GM21360 (cell line): Measurements from ENCODE around the gene S1PR1.
"Not testable (repeated sequence)": the region's sequence is repeated elsewhere in the genome, so short reads cannot be mapped to it uniquely, and the experiment has no call there.

Source experiments
- ATAC-seq: cut with Tn5 transposase; IDR thresholded peaks from one replicate; pipeline ENCODE4 v1.9.1; 2021; ENCODE audit warnings: mild to moderate bottlenecking, moderate library complexity; ENCODE audit not compliant: unreplicated experiment

The S1PR1 gene

DNA sequence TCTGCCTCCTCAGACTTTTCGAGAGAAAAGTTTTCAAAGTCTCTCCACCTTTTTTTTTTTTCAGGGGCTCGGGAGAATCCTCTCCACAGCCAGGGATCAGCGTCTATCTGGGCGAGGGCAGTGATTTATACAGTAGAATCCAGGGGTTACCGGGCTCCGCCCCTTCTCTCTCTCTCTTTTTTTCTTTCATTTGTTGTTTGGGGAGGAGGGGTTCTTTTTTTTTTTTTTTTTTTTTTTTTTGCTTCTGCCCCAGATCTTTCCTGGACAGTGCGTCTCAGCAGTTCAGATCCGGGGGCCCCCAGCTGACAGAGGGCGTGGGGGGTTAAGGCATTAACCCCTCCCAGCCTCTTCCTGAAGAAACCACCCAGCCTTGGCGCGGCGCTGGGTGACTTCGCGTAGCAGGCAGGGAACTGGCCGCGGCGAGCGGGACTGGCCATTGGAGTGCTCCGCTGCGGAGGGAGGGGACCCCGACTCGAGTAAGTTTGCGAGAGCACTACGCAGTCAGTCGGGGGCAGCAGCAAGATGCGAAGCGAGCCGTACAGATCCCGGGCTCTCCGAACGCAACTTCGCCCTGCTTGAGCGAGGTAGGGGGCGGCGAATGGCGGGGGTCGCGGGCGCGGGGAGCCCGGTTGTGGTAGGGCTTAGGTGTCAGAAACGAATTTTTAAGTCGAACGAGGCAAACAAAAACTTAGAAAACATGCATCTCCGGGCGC is at the start of gene S1PR1:
TSS of gene S1PR1 (plus strand) at position 504 of the 713 bp plus-strand sequence. CDS start 1,966 bp downstream, outside the sequence.
- ATAC-seq, result peak; percentile 19

DNA sequence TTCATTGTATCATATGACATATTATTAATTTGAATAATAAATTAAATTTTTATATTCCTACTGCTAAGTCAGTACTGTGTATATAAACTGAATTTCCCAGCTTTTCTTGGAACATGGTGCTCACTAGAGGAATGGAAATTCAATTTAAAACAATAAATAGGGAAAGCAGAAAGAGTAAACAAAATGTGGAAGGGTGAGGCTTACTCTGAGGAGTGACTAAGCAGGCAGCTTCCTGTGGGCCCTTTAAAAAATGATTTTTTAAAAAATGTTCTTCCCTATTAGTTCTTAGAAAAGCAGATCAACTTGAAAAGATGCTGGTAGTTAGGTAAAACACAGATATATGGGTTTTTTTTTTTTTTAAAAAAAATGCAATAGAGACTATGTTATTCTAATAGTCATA is 49.5 kb upstream of the S1PR1 start:
- ATAC-seq, result no peak

DNA sequence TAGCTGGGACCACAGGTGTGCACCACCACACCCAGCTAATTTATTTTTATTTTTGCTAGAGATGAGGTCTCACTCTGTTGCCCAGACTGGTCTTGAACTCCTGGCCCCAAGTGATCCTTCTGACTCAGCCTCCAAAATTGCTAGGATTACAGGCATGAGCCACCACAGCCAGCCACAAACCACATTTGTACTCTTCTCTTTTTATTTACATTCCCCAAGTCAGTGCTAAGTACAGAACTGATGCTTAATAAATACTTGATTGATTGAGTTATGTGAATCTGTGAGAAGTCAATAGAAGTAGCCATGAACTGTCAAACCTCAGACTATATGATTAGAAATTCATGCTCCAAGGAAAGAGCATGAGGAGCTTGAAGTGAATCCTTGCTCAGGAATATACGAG is 48.5 kb upstream of the S1PR1 start:
- no peak for ATAC-seq

DNA sequence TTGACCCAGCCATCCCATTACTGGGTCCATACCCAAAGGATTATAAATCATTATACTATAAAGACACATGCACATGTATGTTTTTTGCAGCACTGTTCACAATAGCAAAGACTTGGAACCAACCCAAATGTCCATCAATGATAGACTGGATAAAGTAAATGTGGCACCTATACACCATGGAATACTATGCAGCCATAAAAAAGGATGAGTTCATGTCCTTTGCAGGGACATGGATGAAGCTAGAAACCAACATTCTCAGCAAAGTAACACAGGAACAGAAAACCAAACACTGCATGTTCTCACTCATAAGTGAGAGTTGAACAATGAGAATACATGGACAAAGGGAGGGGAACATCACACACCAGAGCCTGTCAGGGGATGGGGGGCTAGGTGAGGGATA is 47.9 kb upstream of the S1PR1 start:
- not testable (repeated sequence) for ATAC-seq

DNA sequence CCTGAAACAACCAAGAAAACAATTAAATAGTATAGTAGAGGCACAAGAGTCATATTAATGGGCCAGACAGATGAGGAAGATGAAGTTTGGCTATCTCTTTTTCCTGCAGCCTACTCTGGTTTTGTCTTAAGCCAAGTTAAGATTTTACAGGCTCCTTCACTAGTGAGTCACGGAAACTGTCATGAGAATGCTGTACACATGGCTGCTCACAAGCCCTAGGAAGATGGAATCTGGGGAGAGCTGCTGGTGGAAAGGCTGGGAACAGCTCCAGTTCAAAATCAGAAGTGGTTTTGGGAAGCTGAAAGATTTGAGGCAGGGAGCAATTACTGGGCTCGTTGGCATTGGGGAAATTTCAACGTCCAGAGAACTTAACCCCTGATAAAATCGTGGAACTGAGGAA is 46.4 kb upstream of the S1PR1 start:
- ATAC-seq, result no peak

DNA sequence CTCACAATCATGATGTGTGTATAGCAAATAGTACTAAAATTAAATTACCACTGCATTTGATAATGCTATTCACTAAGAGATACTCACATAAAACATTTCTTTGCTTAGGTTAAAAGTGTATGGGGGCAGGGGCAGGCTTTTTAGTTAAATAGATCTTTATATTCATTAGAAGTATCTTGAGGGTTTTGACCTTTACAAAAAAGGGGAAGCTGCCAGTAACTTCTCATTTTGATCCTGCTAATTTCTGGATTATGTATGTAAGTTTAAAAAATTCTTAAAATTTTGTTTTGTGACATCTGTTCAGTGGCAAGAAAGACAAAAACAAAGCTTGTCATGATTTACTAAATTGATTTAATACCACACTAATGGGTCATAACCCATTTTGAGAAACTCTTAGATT is 45.8 kb upstream of the S1PR1 start:
- no peak for ATAC-seq

DNA sequence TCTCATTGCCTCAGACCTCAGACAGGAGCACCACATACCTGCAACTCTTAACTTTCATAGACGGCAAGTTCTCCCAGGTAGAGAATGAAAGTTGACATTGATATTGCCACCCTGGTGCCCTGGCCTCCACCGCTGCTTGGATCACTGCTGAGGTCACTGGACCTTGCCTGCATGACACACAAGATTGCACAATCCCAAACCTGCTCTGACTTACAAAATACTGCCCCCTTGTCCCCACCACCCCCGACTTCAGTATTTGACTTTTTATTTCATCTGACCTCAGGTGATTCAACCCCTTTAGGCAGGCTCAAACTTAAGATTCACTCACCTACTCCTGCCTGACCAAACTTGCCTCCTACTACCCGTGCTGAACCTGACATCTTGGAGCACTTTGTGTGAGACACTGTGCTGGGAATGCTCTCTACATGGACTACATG is 43.1 kb upstream of the S1PR1 start:
- ATAC-seq, result no peak

DNA sequence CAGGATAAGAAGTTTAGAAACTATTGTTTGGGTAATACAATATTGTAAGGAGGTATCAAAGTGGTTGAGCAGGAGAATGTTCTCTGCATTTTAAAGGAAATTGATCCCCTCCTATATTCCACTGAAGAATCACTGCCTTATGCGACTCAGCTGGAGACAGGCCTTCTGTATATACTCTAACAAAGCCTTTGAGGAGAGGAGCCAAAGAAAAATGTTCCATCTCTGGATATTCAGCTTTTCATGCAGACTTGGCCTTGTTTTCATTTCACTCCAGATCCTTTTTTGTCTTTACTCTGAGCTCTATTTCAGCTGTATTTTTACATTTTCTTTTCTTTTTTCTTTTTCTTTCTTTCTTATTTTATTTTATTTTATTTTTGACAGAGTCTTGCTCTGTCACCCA is 42.1 kb upstream of the S1PR1 start:
- ATAC-seq, result no peak

DNA sequence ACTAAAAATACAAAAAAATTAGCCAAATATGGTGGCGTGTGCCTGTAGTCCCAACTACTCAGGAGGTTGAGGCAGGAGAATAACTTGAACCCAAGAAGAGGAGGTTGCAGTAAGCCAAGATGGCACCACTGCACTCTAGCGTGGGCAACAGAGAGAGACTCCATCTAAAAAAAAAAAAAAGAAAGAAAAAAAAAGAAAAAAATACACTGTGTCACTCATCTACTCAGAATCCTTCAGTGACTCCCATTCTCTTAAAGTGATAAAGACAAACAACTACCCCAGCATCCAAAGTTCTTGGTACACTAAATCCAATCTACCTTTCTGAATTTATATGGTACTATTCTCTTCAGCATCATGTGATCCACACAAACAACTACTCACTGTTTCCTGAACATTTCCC is 40.2 kb upstream of the S1PR1 start:
- no peak for ATAC-seq

DNA sequence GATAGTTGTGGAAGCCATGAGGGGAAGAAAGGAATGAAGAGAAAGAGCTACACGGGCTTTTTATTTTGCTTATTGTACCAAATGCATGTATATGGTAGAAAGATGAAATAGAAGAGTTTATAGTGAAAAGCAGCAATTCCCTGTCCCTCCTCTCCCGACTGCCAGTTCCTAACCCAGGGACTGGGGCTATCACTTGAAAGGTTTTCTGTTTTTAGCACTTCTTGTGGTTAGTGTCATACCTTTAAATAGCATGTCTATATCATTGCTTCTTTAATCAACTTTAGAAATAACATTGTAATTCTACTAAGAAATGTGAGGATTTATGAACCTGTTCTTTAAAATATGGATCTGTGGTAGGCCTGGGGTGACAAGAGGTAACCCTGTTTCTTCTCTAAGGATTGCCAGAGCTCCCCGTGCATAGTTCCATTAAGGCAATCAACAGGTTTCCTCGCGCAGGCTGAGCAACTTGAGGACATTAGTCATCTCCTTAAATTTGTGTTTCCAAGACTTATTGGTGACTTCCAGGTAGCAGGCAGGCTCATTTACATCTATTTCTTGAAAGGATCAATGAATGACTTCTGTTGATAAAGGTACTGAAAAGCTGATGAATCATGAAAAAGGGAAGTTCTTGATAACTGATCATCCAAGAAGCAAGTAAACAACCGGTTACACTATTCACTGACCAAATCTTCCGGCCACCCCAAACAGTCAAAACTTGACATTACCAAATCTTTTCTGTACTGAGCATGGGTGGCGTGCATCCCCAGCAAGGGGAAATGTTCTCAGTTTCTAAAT is 37.8 kb upstream of the S1PR1 start:
- peak; percentile 98 for ATAC-seq

DNA sequence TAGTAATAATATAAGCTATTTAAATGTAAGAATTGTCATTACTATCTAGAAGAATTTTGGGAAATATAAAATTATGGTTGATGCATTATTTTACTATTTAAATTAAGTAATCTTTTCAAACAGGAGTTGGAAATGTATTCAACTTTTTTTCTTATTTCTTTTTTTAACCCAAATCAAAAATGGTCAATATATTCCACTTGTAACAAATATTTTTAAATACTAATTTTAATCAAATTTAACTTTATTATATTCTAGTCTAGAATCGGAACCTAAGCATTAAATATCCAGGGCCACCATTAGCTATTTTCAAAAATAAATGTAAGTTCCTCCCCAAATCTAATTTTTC is 37.2 kb upstream of the S1PR1 start:
- no peak for ATAC-seq

DNA sequence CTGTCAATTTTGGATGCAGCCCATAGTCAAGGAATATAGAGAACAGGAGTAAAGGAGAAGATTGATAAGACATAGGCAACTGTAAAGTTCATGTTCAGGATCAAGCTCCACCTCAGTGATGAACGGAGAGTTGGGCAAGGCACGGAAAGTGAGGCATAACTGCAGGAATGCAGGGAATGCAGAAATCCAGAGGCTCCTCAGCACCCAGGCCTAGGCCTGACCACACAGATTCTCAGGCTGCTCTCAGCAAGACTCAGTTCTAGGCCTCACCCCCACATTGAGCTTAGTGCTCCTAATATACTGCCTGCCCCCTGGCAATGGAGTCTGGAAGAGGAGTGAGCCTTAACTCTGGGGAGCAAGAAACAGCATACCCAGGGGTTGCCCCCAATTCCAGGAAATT is 36.3 kb upstream of the S1PR1 start:
- no peak for ATAC-seq

DNA sequence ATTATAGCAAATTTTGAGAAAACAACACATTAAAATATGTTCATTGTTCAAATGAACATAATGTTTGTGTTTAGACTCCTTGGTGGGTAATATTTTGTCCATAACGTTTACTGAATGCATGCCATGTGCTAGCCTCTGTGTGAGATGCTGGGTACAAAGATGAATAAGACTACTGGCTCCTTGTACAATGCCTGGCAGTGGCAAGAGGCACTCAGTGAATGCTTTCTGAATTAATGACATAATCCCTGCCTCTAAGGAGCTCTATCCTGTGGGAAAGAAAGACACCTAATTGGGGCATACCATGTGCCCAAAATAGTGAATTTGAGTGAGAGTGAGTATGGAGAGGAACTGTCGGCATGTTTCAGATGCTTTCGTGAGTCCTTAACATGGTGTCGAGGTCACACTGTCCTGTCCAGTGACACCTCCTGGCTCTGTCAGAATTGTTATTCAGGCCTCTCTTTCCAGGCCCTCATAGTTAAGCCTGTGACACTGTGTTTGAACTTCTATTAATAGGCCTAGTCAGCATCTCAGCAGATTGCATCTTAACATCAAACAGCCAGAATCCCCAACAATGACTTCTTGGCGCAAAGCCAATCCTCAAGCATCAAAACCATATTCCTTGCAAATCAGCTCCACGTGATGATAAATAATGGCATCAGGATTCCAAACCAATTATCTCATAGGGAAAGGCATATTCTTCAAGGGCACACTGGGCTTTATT is 32.8 kb upstream of the S1PR1 start:
- no peak for ATAC-seq

DNA sequence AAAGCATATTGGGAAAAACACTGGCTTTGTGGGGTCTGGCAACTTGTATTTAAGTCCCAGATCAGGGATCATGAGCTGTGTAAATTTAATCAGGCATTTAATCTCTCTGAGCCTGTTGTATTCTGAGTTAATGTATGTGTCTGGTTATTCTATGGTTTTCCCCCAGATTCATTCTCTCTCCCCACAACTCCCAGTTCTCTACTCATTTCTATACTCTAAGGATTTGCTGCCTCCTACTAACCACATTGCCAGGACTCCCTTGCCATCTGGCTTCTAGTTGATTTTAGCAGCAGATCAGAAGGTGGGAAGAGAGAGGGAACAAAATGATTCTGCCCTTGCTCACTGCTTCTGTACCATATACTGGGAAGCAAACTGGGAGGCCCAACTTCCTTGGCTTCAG is 31.4 kb upstream of the S1PR1 start:
- ATAC-seq, result no peak

DNA sequence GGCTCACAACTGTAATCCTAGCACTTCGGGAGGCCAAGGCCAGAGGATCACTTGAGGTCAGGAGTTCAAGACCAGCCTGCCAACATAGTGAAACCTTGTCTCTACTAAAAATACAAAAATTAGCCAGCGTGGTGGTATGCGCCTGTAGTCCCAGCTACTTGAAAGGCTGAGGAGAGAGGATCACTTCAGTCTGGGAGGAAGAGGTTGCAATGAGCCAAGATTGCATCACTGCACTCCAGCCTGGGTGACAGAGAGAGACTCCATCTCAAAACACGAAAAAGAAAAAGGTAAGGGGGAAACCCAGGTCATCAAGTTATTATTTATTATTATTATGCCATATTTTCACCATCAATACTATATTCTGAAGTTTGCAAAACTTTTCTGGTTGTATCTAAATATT is 30.7 kb upstream of the S1PR1 start:
- not testable (repeated sequence) for ATAC-seq

DNA sequence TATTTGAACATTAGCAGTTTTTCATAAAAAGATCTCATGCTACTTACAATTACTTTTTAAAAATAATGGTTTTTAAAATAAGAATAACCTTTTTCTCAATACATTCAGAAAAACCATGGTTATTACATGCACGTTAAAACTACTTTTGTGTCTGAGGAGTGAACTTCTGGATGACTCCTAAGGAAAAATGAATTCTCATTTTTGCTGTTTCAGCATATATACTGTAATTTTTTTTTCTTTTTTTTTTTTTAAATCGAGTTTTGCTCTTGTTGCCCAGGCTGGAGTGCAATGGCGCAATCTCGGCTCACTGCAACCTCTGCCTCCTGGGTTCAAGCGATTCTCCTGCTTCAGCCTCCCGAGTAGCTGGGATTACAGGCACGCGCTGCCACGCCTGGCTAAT is 29.5 kb upstream of the S1PR1 start:
- ATAC-seq, result not testable (repeated sequence)

DNA sequence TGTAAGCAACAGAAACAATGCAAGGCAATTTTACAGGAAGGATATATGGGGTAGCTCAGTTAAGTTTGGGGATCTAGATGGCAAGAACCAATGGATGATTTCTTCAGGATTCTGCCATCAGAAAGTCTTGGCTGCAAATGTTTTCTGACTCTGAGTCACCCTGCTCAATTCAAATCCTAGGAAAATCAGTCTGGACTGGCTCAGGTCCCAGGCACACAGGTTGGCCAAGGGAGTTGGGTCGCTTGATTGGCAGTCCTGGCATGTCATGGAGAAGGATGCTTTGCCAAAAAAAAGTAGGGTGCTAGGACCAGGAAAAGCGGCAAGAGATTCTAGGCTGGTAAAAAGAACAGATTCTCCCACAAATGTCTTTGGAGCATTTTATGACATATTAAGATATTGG is 28.9 kb upstream of the S1PR1 start:
- no peak for ATAC-seq

DNA sequence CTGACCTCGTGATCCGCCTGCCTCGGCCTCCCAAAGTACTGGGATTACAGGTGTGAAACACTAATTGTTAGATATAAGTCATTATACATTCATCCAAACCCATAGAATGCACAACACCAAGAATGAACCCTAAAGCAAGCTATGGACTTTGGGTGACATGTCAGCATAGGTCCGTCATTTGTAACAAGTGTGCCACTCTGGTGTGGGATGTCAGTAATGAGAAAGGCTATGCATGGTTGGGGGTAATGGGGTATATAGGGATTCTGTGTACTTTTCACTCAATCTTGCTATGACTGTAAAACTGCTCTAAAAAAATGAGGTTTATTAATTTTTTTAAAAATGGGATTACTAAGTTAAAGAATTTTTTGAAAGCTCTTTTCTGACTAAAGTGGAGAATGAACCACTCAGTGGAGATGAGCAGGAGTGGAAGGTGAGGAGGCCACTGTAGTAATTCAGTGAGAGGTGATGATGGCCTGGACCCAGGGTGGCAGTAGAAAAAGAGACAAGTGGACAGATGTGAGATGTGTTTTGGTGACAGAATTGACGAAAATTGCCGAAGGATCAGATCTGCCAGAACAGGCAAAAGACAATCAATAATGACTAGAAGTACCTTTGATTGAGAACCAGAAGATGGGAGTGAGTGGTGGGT is 21.3 kb upstream of the S1PR1 start:
- no peak for ATAC-seq

DNA sequence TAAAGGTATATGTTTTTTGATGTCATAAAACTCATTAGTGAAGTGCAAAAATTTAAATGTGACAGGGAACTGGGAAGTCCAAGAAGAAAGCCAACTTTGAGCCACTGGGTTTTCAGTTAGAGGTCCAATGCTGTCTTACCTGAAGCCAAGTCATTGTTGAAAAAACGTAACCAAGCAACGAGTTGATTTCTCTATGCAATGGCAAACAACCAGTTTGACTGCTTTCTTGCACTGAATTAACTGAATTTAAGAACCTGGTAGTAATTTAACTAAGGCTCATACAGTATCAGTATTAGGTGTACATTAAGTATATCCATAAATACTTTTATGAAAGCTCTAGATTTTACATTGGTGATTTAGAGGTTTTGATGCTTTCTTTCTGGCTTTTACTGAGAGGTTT is 20.2 kb upstream of the S1PR1 start:
- no peak for ATAC-seq

DNA sequence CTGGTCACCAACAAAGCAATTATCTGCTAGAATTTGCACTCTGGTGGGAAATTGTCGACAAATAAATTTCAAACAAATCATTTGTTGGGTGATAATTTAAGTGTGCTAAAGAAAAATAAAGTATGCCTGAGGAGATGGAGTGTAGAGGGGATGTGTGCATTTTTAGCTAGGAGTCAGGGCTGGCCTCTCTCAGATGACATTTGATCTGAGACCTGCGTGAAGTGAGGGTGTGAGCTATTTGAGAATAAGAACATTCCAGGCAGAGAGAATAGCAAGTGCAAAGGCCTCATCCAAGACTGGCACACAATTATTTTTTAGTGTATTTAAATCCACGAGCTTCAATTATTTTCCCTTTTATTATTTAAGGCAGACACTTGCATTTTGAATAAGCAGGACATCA is 19.7 kb upstream of the S1PR1 start:
- no peak for ATAC-seq

DNA sequence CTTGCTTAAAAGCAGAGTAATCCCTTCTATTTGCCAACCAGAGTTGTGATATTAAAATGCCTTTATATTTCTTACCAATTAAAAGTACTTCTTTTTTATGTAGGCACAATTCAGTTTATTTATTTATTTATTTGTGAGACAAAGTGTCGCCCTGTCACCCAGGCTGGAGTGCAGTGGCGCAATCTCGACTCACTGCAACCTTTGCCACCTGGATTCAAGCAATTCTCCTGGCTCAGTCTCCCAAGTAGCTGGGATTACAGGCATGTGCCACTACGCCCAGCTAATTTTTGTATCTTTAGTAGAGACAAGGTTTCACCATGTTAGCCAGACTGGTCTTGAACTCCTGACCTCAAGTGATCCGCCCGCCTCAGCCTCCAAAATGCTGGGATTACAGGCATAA is 17.9 kb upstream of the S1PR1 start:
- ATAC-seq, result not testable (repeated sequence)
